SK-N-SH (cell line): ENCODE measurements around the gene ARHGAP26.
A peak's percentile ranks its signal among the peaks of the same experiment; 100 is the strongest.

Experiments used
- CHD2 ChIP-seq: fragments of 150-350 bp; IDR thresholded peaks from 2 replicates; pipeline ENCODE4 v1.6.1; 2018; ENCODE audit warnings: low read length; ENCODE audit not compliant: partially characterized antibody
- EP300 ChIP-seq, 2 experiments: IDR thresholded peaks; 2 replicates each; pipeline versions ENCODE4 v1.4.0 to v1.6.1; 2012; ENCODE audit warnings: borderline replicate concordance in 1 of 2, low read depth in 1 of 2, low read length in 1 of 2
- FOSL2 ChIP-seq: IDR thresholded peaks from 2 replicates; pipeline ENCODE4 v1.4.0; 2012; ENCODE audit warnings: low read depth, mild to moderate bottlenecking, moderate library complexity, borderline replicate concordance
- FOXJ3 ChIP-seq: sonication (generic); formaldehyde crosslinking; IDR thresholded peaks from 2 replicates; pipeline ENCODE4 v1.5.1; 2020; ENCODE audit warnings: mild to moderate bottlenecking, missing genetic modification reagents
- GABPA ChIP-seq: IDR thresholded peaks from 2 replicates; pipeline ENCODE4 v1.4.0; 2012; ENCODE audit warnings: low read depth, mild to moderate bottlenecking
- GATA2 ChIP-seq: sonication (generic); formaldehyde crosslinking; IDR thresholded peaks from 2 replicates; pipeline ENCODE4 v1.5.0; 2020; ENCODE audit warnings: mild to moderate bottlenecking, missing genetic modification reagents
- MAX ChIP-seq: IDR thresholded peaks from 2 replicates; pipeline ENCODE4 v1.4.0; 2012; ENCODE audit warnings: low read depth
- REST ChIP-seq: IDR thresholded peaks from 2 replicates; pipeline ENCODE4 v1.6.1; 2012; ENCODE audit warnings: mild to moderate bottlenecking, low read depth, low read length, moderate library complexity
- SIN3A ChIP-seq: IDR thresholded peaks from 2 replicates; pipeline ENCODE4 v1.6.1; 2012; ENCODE audit warnings: low read depth, mild to moderate bottlenecking, low read length, moderate library complexity, borderline replicate concordance
- SMC3 ChIP-seq: IDR thresholded peaks from 2 replicates; pipeline ENCODE4 v1.6.1; 2012; ENCODE audit warnings: low read depth, low read length, improper control_type of control experiment
- TAF1 ChIP-seq: IDR thresholded peaks from 2 replicates; pipeline ENCODE4 v1.6.1; 2012; ENCODE audit warnings: low read depth, mild to moderate bottlenecking, low read length, moderate library complexity, borderline replicate concordance
- TCF12 ChIP-seq: IDR thresholded peaks from 2 replicates; pipeline ENCODE4 v1.4.0; 2012
- USF2 ChIP-seq: fragments of 150-350 bp; IDR thresholded peaks from 2 replicates; pipeline ENCODE4 v1.6.1; 2017; ENCODE audit warnings: antibody characterized with exemption, low read length, low read depth, borderline replicate concordance
- TF ChIP-seq, protein P1 (sequence below): fragments of 200-600 bp; sonication (generic); IDR thresholded peaks from 2 replicates; pipeline ENCODE4 v1.6.1; 2017; ENCODE audit warnings: antibody characterized with exemption, mild to moderate bottlenecking, moderate library complexity

DNA sequence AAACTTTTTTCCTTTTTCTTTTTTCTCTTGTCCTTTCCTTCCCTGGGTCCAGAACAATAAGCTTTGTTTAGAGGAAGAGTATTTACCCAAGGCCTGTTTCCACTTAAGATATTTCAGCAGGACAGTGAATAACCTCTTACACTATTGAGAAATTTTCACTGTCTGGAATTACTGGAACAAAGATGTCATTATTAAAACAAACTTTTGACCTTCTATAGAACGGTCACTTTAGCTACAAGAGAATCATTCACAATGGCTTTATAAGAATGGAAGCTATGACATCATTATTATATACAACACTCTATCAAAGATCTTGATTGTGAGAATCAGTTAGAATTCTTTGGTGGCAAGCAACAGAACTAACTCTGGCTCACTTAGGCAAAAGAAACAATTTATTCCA is 22.0 kb upstream of the ARHGAP26 start:
- TF ChIP-seq MAX: no peak
- TF ChIP-seq, protein P1, sequence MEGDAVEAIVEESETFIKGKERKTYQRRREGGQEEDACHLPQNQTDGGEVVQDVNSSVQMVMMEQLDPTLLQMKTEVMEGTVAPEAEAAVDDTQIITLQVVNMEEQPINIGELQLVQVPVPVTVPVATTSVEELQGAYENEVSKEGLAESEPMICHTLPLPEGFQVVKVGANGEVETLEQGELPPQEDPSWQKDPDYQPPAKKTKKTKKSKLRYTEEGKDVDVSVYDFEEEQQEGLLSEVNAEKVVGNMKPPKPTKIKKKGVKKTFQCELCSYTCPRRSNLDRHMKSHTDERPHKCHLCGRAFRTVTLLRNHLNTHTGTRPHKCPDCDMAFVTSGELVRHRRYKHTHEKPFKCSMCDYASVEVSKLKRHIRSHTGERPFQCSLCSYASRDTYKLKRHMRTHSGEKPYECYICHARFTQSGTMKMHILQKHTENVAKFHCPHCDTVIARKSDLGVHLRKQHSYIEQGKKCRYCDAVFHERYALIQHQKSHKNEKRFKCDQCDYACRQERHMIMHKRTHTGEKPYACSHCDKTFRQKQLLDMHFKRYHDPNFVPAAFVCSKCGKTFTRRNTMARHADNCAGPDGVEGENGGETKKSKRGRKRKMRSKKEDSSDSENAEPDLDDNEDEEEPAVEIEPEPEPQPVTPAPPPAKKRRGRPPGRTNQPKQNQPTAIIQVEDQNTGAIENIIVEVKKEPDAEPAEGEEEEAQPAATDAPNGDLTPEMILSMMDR: no peak
- no peak for TF ChIP-seq FOXJ3 (CRISPR knock-in tag)
- TF ChIP-seq GATA2 (CRISPR knock-in tag): no peak
- TF ChIP-seq FOSL2: no peak
- TF ChIP-seq GABPA: no peak
- no peak for TF ChIP-seq CHD2
- TF ChIP-seq SIN3A: no peak
- no peak for TF ChIP-seq USF2
- no peak; a peak in 1 of 4 replicates for TF ChIP-seq EP300 (IDR thresholded peaks at IDR 0.05; ENCODE audit: borderline replicate concordance in 1 of 2, low read depth in 1 of 2, low read length in 1 of 2)
- no peak for TF ChIP-seq REST
- no peak for TF ChIP-seq SMC3
- peak; percentile 45; the same call in 1 of the 2 replicates for TF ChIP-seq TCF12
- no peak for TF ChIP-seq TAF1
